HepG2 (cell line): Measurements from ENCODE around the gene DNAAF8.

Experiments used
- ELF4 ChIP-seq: sonication (generic); formaldehyde crosslinking; IDR thresholded peaks from 2 replicates; pipeline ENCODE4 v1.5.0; 2020; ENCODE audit warnings: missing genetic modification reagents, mild to moderate bottlenecking, moderate library complexity, borderline replicate concordance
- IRF2 ChIP-seq: IDR thresholded peaks from 2 replicates; pipeline ENCODE4 v1.6.1; 2018; ENCODE audit warnings: missing genetic modification reagents, missing compliant biosample characterization
- JUND ChIP-seq: sonication (generic); formaldehyde crosslinking; IDR thresholded peaks from 2 replicates; pipeline ENCODE4 v1.8.0; 2022; ENCODE audit warnings: mild to moderate bottlenecking, missing genetic modification reagents
- SMC3 ChIP-seq: IDR thresholded peaks from 2 replicates; pipeline ENCODE4 v1.6.1; 2011; ENCODE audit warnings: low read length, improper control_type of control experiment
- ZNF441 ChIP-seq: sonication (generic); formaldehyde crosslinking; IDR thresholded peaks from 2 replicates; pipeline ENCODE4 v1.7.0; 2021; ENCODE audit warnings: missing genetic modification reagents, borderline replicate concordance
- ZNF7 ChIP-seq: IDR thresholded peaks from 2 replicates; pipeline ENCODE4 v1.6.1; 2016; ENCODE audit warnings: missing biosample characterization, missing genetic modification reagents
- TF ChIP-seq, protein P1 (sequence below): sonication (generic); formaldehyde crosslinking; IDR thresholded peaks from 2 replicates; pipeline ENCODE4 v1.4.0; 2020; ENCODE audit warnings: mild to moderate bottlenecking, missing genetic modification reagents

GRCh38 chr16:4783951-4784336 is 49.6 kb downstream of the DNAAF8 start:
- TF ChIP-seq ELF4 (CRISPR knock-in tag) = no peak
- TF ChIP-seq ZNF441 (CRISPR knock-in tag) = no peak
- TF ChIP-seq IRF2 (CRISPR knock-in tag) = no peak
- TF ChIP-seq, protein P1, sequence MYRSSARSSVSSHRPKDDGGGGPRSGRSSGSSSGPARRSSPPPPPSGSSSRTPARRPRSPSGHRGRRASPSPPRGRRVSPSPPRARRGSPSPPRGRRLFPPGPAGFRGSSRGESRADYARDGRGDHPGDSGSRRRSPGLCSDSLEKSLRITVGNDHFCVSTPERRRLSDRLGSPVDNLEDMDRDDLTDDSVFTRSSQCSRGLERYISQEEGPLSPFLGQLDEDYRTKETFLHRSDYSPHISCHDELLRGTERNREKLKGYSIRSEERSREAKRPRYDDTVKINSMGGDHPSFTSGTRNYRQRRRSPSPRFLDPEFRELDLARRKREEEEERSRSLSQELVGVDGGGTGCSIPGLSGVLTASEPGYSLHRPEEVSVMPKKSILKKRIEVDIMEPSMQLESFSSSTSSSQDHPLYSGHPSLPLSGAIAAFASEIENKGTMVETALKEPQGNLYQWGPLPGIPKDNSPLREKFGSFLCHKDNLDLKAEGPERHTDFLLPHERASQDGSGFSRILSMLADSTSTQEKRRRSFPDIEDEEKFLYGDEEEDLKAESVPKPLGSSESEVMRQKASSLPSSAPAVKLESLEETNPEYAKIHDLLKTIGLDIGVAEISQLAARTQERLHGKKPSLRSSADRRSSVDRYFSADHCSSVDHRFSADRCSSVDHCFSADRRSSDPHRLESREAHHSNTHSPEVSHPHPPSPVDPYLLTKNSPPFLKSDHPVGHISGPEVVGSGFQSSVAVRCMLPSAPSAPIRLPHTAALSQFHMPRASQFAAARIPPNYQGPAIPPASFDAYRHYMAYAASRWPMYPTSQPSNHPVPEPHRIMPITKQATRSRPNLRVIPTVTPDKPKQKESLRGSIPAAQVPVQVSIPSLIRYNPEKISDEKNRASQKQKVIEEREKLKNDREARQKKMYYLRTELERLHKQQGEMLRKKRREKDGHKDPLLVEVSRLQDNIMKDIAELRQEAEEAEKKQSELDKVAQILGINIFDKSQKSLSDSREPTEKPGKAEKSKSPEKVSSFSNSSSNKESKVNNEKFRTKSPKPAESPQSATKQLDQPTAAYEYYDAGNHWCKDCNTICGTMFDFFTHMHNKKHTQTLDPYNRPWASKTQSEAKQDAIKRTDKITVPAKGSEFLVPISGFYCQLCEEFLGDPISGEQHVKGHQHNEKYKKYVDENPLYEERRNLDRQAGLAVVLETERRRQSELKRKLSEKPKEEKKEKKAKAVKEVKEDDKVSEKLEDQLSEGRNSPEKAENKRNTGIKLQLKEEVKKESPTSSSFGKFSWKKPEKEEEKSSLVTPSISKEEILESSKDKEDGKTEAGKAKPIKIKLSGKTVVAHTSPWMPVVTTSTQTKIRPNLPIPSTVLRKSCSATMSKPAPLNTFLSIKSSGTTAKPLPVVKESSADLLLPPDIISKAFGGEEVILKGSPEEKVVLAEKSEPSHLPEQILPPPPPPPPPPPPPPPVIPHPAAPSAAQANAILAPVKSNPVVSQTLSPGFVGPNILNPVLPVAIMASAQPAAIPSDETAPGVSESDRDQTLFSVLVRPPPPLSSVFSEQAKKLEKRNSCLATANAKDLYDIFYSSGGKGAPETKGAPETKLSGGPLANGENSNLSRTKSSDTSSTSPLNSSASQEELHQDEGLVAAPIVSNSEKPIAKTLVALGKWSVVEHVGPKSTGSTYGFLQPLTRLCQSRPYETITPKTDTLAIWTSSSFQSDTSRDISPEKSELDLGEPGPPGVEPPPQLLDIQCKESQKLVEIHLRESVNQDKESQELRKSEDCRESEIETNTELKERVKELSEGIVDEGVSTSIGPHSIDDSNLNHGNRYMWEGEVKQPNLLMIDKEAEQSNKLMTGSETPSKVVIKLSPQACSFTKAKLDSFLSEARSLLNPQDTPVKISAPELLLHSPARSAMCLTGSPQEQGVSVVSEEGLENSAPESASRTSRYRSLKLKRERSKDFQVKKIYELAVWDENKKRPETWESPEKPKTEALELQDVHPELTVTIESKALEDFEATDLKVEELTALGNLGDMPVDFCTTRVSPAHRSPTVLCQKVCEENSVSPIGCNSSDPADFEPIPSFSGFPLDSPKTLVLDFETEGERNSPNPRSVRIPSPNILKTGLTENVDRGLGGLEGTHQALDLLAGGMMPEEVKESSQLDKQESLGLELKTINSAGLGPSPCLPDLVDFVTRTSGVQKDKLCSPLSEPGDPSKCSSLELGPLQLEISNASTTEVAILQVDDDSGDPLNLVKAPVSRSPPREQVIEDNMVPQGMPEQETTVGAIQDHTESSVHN (CRISPR knock-in tag) = no peak
- TF ChIP-seq SMC3 = no peak
- no peak for TF ChIP-seq JUND (CRISPR knock-in tag)
- no peak for TF ChIP-seq ZNF7 (CRISPR knock-in tag)
